Subcutaneous abdominal adipose tissue (tissue), 5 donors: ENCODE data around the gene TESK2.
"Not testable (repeated sequence)": the region's sequence is repeated elsewhere in the genome, so short reads cannot be mapped to it uniquely, and the experiment has no call there.

ENCODE experiments used
- H3K27ac ChIP-seq: one replicate; pipeline ENCODE4 v1.7.0; 2013; ENCODE audit warnings: low read depth, mild to moderate bottlenecking, inconsistent platforms, low read length, moderate library complexity
- H3K27me3 ChIP-seq, 5 donors: one replicate each; pipeline ENCODE4 v1.7.0; 2013; ENCODE audit warnings: low read length in 5 of 5, inconsistent platforms in 1 of 5; ENCODE audit not compliant: control insufficient read depth in 5 of 5, insufficient read depth in 4 of 5
- H3K36me3 ChIP-seq, 5 donors: one replicate each; pipeline ENCODE4 v1.7.0; 2013; ENCODE audit warnings: low read length in 5 of 5; ENCODE audit not compliant: control insufficient read depth in 5 of 5, insufficient read depth in 5 of 5
- H3K4me1 ChIP-seq, 5 donors: one replicate each; pipeline ENCODE4 v1.7.0; 2013; ENCODE audit warnings: low read length in 5 of 5, mild to moderate bottlenecking in 3 of 5, moderate library complexity in 1 of 5; ENCODE audit not compliant: control insufficient read depth in 5 of 5, insufficient read depth in 5 of 5
- H3K4me3 ChIP-seq, 5 donors: one replicate each; pipeline ENCODE4 v1.7.0; 2013; ENCODE audit warnings: low read length in 5 of 5, low read depth in 1 of 5
- H3K9ac ChIP-seq, 5 donors: one replicate each; pipeline ENCODE4 v1.7.0; 2013; ENCODE audit warnings: low read length in 5 of 5, mild to moderate bottlenecking in 4 of 5, moderate library complexity in 3 of 5
- H3K9me3 ChIP-seq, 5 donors: one replicate each; pipeline ENCODE4 v1.7.0; 2013; ENCODE audit warnings: low read length in 5 of 5; ENCODE audit not compliant: control insufficient read depth in 5 of 5
- donor health status: healthy.
- donor health status: healthy.
- donor health status: healthy.
- donor health status: healthy.
- donor health status: healthy.

TESK2 gene

DNA sequence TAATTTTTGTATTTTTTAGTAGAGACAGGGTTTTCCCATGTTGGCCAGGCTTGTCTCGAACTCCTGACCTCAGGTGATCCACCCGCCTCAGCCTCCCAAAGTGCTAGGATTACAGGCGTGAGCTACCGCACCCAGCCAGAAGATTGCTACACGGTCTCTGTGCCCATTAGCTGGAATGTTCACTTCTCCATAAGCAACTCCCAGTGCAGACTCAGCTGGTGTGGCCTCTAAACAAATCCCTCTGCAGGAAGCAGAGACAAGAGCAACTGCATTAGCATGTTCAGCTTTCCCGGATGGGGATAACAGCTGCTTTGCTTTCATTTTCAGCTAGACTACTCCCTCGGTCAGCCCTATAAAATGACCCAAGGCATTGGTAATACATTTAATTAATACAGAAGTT is 130.0 kb downstream of the TESK2 start:
- peaks cover 0 to 18% (median 13%) of the 10 kb centered on the region in 5 donors for H3K4me1 ChIP-seq
- peak overlapping the region; percentile 51 to 62 (median 60) for H3K9ac ChIP-seq

DNA sequence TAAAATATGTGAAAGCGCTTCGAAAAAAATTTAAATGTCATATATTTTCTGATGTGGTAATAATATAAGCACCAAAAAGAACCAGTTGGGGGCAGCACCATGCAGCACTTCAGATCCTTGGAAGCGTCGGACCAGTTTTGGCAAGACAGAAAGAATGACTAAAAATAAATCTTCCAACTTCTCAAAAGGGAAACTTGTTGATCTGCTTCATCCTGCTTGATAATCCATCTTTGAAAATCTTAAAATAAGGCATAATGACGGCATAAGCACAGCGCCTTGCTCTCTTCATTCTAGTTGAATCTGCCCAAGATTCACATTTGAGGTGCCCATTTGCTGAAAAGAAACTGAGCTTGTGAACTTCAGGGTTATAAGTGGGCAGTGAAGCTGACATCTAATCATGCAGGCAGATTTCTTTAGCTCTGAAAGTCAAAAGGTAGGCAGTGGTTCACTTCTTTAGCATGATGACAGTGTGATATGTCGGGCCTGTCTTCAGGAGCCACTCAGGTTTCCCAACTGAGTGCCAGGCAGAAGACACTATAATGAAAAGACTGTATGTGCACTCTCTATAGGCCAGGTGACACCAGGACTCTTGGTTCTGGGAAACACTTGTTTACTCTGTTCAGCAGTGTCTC is 131.0 kb downstream of the TESK2 start:
- Histone ChIP-seq H3K27me3 (no peaks in the 10 kb centered on the region), H3K4me3 (peak overlapping the region in 4 of 5 donors; percentile 2 to 47 (median 18)), H3K36me3 (no peaks in the 10 kb centered on the region), H3K9me3 (no peaks in the 10 kb centered on the region), H3K9ac (peak overlapping the region in 2 of 5 donors; percentile 20 to 54), H3K27ac (peak overlapping the region; percentile 8), H3K4me1 (peaks cover 0 to 18% (median 13%) of the 10 kb centered on the region in 5 donors)

More for the DNA sequence above, 130.0 kb downstream of the TESK2 start:
- peak overlapping the region; percentile 8 for H3K27ac ChIP-seq
- H3K36me3 ChIP-seq, H3K9me3 ChIP-seq, H3K27me3 ChIP-seq: not testable (repeated sequence)
- H3K4me3 ChIP-seq, result peak overlapping the region; percentile 31 to 64 (median 45)

DNA sequence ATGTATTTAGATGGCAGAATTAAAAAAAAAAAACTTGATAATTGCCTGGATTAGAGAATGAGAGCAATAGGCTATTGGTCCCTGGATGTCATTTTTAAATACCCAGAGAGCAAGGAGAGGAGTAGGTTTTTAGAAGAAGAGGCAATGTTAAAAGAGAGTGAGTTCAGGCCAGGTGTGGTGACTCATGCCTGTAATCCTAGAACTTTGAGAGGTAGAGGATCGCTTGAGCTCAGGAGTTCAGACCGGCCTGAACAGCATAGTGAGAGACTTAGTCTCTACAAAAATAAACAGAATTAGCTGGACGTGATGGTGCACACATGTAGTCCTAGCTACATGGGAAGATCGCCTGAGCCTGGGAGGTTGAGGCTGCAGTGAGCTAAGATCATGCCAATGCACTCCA is 134.8 kb downstream of the TESK2 start:
- Histone ChIP-seq H3K27ac (no peak overlapping the region), H3K4me1 (peaks cover 0 to 17% (median 13%) of the 10 kb centered on the region in 5 donors)

DNA sequence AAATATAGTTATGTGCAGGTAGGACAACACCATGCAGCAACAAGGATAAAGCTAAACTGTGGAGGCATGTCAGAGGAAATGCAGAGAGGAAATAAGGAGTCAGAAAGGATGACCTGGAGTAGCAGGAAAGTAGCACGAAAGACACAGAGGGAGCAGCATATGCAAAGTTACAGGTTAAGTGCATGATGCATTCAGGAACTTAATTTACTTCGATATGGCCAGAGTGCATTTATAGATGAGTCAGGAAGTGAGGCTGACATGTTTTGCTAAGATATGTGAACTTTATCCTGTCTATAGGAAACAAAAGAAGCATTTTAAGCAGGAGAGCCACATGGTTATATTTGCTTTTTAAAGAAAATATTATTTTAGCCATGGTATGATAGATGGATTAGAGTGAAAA is 135.3 kb downstream of the TESK2 start:
- no peak overlapping the region for H3K4me3 ChIP-seq
- H3K4me1 ChIP-seq, result peaks cover 0 to 12% (median 8%) of the 10 kb centered on the region in 5 donors
- H3K9ac ChIP-seq, result no peak overlapping the region
- peaks cover 0 to 4% (median 0%) of the 10 kb centered on the region in 5 donors for H3K36me3 ChIP-seq
- H3K9me3 ChIP-seq, result no peaks in the 10 kb centered on the region
- no peak overlapping the region for H3K27ac ChIP-seq
- no peaks in the 10 kb centered on the region for H3K27me3 ChIP-seq

More for the DNA sequence above, 134.8 kb downstream of the TESK2 start:
- no peak overlapping the region for H3K9ac ChIP-seq
- no peak overlapping the region for H3K4me3 ChIP-seq
- H3K27me3 ChIP-seq, result no peaks in the 10 kb centered on the region
- H3K36me3 ChIP-seq, result peaks cover 0 to 4% (median 0%) of the 10 kb centered on the region in 5 donors
- no peaks in the 10 kb centered on the region for H3K9me3 ChIP-seq

DNA sequence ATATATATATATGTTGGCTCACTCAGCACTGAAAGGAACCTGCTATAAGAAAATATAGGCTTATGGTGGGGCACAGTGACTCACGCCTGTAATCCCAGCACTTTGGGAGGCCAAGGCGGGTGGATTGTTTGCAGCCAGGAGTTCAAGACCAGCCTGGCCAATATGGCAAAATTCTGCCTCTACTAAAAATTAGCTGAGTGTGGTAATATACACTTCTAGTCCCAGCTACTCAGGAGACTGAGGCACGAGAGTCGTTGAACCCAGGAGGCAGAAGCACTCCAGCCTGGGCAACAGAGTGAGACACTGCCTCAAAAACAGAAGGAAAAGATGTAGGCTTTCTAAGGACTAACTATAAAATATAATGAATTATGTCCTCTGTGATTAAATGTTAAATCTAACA is 136.1 kb downstream of the TESK2 start:
- Histone ChIP-seq H3K27me3 (no peaks in the 10 kb centered on the region), H3K36me3 (peaks cover 0 to 4% (median 0%) of the 10 kb centered on the region in 5 donors), H3K9me3 (no peaks in the 10 kb centered on the region), H3K27ac (no peak overlapping the region), H3K9ac (no peak overlapping the region), H3K4me1 (peaks cover 0 to 3% (median under 1%) of the 10 kb centered on the region in 5 donors), H3K4me3 (no peak overlapping the region)

DNA sequence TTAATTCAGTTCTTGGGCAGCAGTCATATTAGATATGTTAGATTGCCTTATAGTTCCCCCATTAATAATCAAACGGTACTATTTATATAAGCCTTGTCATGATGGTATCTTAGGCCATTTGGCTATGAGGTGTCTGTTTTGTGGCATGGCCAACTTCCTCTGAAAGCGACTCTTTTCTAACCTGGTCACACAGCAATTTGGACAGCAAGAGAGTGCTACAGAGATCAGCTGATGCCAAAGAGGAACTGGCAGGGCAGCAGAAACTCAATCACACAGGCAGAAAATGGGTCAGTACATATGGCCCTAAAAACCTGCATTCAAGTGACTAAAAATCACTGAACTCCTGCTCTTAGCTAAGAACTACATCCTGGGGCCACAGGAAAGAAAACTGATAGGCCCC is 137.3 kb downstream of the TESK2 start:
- Histone ChIP-seq H3K27me3 (no peaks in the 10 kb centered on the region), H3K9me3 (no peaks in the 10 kb centered on the region), H3K27ac (no peak overlapping the region), H3K4me1 (peaks cover 0 to 8% (median 5%) of the 10 kb centered on the region in 5 donors), H3K36me3 (peaks cover 0 to 4% (median 0%) of the 10 kb centered on the region in 5 donors), H3K4me3 (no peak overlapping the region), H3K9ac (no peak overlapping the region)

DNA sequence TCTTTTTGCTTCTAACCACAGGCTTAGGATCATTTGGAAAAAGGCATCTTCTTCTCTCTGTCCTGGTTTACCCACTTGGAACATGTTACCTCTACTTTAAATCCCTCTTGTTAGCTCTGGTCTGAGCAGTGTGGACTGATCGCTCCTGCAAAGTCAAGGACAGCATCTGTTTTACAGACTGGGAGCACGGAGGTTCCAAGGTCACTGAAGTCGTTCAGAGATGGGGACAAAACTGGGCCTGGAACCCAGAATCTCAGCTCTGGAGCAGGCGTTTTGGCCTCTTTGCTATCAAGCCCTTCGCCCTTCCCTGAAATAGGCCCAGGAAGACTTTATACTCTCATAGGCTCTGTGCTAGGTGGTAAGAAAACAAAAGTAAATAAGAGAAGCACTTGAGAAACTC is 139.5 kb downstream of the TESK2 start:
- H3K27ac ChIP-seq, result no peak overlapping the region
- no peak overlapping the region for H3K4me3 ChIP-seq
- H3K27me3 ChIP-seq, result no peaks in the 10 kb centered on the region
- no peak overlapping the region for H3K9ac ChIP-seq
- H3K36me3 ChIP-seq, result peaks cover 0 to 4% (median 2%) of the 10 kb centered on the region in 5 donors
- peaks cover 0 to 14% (median 10%) of the 10 kb centered on the region in 5 donors for H3K4me1 ChIP-seq
- no peaks in the 10 kb centered on the region for H3K9me3 ChIP-seq

DNA sequence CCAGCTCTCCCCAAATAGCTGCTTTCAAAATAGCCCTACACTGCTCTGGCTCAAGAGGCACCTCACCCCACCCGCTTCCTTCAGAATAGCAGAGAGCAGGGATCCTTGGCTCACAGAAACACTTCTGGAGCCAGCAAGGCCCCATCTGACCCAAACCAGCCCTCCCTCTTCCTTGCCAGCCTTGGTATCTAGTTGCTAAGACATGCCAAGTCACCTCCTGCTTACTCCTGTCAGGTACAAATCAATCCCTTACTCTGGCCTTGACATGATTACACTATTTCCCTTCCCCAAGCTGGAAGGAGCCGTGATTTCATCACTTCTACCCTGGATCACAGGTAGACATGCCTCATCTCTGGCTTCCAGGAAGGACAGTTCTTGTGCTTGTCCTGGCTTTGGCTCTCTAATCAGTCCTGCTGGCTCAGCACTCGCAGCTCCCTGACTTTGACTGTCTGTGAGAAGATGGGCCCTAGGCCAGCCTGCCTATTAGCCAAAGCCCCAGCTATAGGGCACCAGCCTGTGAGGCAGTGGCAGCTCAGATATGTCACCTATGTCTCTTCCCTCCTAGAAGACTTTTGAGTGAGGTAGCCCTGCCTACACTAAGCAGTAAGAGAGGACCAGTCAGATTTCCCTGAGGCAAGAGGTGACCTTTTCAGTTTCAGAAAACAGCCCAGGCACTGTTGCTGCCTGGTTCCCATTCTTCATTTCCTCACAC is 141.8 kb downstream of the TESK2 start:
- Histone ChIP-seq H3K27ac (no peak overlapping the region), H3K9ac (peak overlapping the region in 1 of 5 donors; percentile 37), H3K36me3 (peaks cover 4 to 26% (median 13%) of the 10 kb centered on the region in 5 donors), H3K27me3 (no peaks in the 10 kb centered on the region), H3K4me3 (no peak overlapping the region), H3K4me1 (peaks cover 0 to 14% (median 10%) of the 10 kb centered on the region in 5 donors), H3K9me3 (no peaks in the 10 kb centered on the region)

DNA sequence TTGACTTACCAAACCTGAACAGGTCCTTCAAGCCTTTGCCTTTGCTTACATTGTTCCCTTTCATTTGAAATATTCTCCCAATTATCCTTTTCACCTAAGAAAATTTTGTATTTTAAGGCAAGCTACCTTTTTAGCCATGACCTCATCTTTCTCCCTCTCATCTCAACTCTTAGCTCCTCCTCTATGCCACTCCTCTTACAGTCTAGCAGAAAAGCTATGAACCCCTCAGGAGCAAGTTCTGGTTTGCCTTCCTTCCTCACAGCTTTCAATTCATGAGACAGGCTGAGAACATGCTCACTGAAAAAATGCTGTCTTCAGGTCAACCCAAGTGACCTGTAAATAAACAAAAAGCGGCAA is 142.4 kb downstream of the TESK2 start:
- Histone ChIP-seq H3K27ac (no peak overlapping the region), H3K9ac (no peak overlapping the region), H3K4me3 (no peak overlapping the region), H3K27me3 (no peaks in the 10 kb centered on the region), H3K9me3 (no peaks in the 10 kb centered on the region), H3K4me1 (peaks cover 0 to 14% (median 10%) of the 10 kb centered on the region in 5 donors), H3K36me3 (peaks cover 8 to 32% (median 18%) of the 10 kb centered on the region in 5 donors)

DNA sequence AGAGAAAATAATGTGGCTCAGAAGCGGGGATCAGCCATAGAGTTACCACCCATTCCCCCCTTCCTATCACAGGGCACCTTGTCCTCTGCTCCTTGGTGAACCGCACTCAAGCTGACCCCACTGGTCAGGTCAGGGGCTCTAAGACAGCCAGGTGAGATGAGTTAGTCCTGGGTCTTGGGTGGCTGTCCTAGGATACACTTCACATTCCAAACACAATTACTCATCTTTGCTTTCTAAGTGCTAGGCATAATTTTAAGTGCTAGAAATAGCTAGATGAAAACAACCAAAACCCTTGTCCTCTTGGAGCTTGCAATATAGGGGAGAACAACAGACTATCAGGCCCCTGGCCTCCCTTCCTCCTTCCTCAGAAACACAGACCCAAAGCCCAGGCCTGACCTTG is 142.9 kb downstream of the TESK2 start:
- Histone ChIP-seq H3K27ac (no peak overlapping the region), H3K4me1 (peaks cover 0 to 14% (median 10%) of the 10 kb centered on the region in 5 donors), H3K9ac (peak overlapping the region in 1 of 5 donors; percentile 15)

More for the DNA sequence above, 142.9 kb downstream of the TESK2 start:
- Histone ChIP-seq H3K27me3 (no peaks in the 10 kb centered on the region), H3K36me3 (peaks cover 9 to 37% (median 24%) of the 10 kb centered on the region in 5 donors), H3K9me3 (no peaks in the 10 kb centered on the region), H3K4me3 (no peak overlapping the region)
